HL-60 (cell line): Measurements from ENCODE around the gene ANO9.

Experiments
- DNase-seq, 2 experiments: peaks; one replicate each; pipeline ENCODE4 v3.0.0-alpha.2; 2010 to 2020; ENCODE audit warnings: low read depth in 1 of 2, low spot score in 1 of 2
- H3K27ac ChIP-seq: fragments of 250-450 bp; sonication (Bioruptor Pico); replicated peaks from 2 replicates; pipeline ENCODE4 v1.5.1; 2020; ENCODE audit warnings: mild to moderate bottlenecking, moderate library complexity
- H3K27me3 ChIP-seq: fragments of 250-450 bp; sonication (Bioruptor Pico); 2 replicates; pipeline ENCODE4 v1.5.1; 2021; ENCODE audit warnings: mild to moderate bottlenecking, moderate library complexity; ENCODE audit not compliant: insufficient read depth, poor library complexity, severe bottlenecking
- H3K4me3 ChIP-seq: replicated peaks from 2 replicates; pipeline ENCODE4 v1.5.1; 2011; ENCODE audit warnings: mild to moderate bottlenecking, control low read depth, low read length; ENCODE audit not compliant: insufficient read depth
- GABPA ChIP-seq: IDR thresholded peaks from 2 replicates; pipeline ENCODE4 v1.6.1; 2012; ENCODE audit warnings: low read depth
- POLR2AphosphoS5 ChIP-seq: IDR thresholded peaks from 2 replicates; pipeline ENCODE4 v1.6.1; 2012; ENCODE audit warnings: low read depth
- SPI1 ChIP-seq: IDR thresholded peaks from 2 replicates; pipeline ENCODE4 v1.6.1; 2012; ENCODE audit warnings: low read depth, mild to moderate bottlenecking, borderline replicate concordance
- TF ChIP-seq, protein P1 (sequence below): IDR thresholded peaks from 2 replicates; pipeline ENCODE4 v1.6.1; 2012; ENCODE audit warnings: low read depth; ENCODE audit not compliant: insufficient replicate concordance
- TF ChIP-seq, protein P2 (sequence below): IDR thresholded peaks from one replicate; pipeline ENCODE4 v1.5.1; 2011; ENCODE audit warnings: low read length, control low read depth, inconsistent platforms; ENCODE audit not compliant: insufficient read depth

ANO9 gene

DNA sequence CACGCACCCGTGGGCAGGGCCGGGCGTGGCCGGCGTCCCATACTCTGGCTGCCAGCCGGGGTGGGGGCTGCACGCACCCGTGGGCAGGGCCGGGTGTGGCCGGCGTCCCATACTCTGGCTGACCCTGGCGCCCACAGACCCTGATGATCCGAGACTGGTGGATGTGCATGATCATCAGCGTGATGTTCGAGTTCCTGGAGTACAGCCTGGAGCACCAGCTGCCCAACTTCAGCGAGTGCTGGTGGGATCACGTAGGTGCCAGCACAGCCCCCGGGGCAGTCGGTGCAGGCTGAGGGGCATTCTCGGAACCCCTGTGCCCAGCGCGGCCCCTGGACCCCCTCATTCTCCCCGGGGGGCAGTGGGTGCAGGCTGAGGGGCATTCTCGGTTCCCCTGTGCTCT is 46.3 kb upstream of the ANO9 start:
- Histone ChIP-seq H3K27me3 (no peaks in the 10 kb centered on the region), H3K27ac (no peak overlapping the region), H3K4me3 (no peak overlapping the region)
- TF ChIP-seq POLR2AphosphoS5 (no peak), SPI1 (no peak), GABPA (no peak)
- TF ChIP-seq, protein P1, sequence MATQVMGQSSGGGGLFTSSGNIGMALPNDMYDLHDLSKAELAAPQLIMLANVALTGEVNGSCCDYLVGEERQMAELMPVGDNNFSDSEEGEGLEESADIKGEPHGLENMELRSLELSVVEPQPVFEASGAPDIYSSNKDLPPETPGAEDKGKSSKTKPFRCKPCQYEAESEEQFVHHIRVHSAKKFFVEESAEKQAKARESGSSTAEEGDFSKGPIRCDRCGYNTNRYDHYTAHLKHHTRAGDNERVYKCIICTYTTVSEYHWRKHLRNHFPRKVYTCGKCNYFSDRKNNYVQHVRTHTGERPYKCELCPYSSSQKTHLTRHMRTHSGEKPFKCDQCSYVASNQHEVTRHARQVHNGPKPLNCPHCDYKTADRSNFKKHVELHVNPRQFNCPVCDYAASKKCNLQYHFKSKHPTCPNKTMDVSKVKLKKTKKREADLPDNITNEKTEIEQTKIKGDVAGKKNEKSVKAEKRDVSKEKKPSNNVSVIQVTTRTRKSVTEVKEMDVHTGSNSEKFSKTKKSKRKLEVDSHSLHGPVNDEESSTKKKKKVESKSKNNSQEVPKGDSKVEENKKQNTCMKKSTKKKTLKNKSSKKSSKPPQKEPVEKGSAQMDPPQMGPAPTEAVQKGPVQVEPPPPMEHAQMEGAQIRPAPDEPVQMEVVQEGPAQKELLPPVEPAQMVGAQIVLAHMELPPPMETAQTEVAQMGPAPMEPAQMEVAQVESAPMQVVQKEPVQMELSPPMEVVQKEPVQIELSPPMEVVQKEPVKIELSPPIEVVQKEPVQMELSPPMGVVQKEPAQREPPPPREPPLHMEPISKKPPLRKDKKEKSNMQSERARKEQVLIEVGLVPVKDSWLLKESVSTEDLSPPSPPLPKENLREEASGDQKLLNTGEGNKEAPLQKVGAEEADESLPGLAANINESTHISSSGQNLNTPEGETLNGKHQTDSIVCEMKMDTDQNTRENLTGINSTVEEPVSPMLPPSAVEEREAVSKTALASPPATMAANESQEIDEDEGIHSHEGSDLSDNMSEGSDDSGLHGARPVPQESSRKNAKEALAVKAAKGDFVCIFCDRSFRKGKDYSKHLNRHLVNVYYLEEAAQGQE, result no peak
- TF ChIP-seq, protein P2, sequence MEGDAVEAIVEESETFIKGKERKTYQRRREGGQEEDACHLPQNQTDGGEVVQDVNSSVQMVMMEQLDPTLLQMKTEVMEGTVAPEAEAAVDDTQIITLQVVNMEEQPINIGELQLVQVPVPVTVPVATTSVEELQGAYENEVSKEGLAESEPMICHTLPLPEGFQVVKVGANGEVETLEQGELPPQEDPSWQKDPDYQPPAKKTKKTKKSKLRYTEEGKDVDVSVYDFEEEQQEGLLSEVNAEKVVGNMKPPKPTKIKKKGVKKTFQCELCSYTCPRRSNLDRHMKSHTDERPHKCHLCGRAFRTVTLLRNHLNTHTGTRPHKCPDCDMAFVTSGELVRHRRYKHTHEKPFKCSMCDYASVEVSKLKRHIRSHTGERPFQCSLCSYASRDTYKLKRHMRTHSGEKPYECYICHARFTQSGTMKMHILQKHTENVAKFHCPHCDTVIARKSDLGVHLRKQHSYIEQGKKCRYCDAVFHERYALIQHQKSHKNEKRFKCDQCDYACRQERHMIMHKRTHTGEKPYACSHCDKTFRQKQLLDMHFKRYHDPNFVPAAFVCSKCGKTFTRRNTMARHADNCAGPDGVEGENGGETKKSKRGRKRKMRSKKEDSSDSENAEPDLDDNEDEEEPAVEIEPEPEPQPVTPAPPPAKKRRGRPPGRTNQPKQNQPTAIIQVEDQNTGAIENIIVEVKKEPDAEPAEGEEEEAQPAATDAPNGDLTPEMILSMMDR, result no peak
- DNase-seq, result no peak

DNA sequence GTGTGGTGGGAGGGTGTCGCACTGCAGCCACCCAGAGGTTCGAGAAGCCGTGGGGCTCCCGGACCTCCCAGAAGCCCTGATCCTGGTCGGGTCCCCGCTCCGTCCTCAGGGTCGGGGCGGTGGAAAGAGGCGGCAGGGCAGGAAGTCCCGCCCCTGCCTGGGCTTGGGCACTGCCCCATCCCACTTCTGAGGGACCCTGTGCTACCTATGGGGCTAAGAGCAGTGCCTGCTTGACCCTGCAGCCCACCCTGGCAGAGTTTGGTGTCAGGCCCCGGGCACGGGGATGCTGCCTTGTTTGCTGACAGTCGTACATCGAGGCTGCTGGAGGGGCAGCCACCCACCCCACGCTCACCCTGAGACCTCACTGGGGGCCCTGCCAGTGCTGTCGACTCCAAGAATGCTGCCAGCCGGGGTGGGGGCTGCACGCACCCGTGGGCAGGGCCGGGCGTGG is 45.8 kb upstream of the ANO9 start:
- TF ChIP-seq, protein P2, result no peak
- TF ChIP-seq, protein P1, result no peak
- no peak for TF ChIP-seq POLR2AphosphoS5
- no peak for TF ChIP-seq SPI1
- TF ChIP-seq GABPA, result no peak
- Histone ChIP-seq H3K27me3 (no peaks in the 10 kb centered on the region), H3K4me3 (no peak overlapping the region), H3K27ac (no peak overlapping the region)
- no peak for DNase-seq

DNA sequence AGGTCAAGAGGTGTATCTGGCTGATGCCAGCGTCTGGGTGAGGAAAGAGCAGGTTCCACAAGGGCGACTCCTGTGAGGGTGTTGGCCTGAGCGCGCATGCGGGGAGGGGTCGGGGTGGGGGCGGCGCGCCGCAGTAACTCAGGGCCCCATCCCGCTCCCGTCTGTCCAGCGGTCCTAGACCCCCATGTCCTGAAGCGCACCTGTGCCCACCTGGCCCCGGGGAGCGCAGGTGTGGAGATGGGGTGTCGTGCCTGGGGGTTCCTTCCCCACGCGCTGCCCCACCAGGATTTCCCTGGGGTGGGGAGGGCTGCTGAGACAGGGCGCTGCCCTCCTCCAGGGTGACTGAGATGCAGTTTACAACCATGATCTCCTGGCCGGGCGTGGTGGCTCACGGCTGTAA is 44.4 kb upstream of the ANO9 start:
- TF ChIP-seq POLR2AphosphoS5 (no peak), GABPA (no peak)
- TF ChIP-seq, protein P2, result no peak
- DNase-seq, result no peak
- H3K27me3 ChIP-seq, result no peaks in the 10 kb centered on the region
- H3K4me3 ChIP-seq, result no peak overlapping the region
- H3K27ac ChIP-seq, result no peak overlapping the region

DNA sequence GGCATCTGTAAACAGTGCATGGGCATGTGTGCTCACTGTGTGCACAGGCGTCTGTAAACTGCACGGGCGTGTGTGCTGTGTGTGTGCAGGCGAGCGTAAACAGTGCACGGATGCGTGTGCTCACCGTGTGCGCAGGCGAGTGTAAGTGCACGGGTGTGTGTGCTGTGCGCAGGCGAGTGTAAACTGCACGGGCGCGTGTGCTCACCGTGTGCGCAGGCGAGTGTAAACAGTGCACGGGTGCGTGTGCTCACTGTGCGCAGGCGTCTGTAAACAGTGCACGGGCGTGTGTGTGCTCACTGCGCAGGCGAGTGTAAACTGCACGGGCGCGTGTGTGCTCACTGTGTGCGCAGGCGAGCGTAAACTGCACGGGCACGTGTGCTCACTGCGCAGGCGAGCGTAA is 42.8 kb upstream of the ANO9 start:
- TF ChIP-seq SPI1 (no peak), GABPA (no peak), POLR2AphosphoS5 (no peak)
- TF ChIP-seq, protein P2, result no peak
- TF ChIP-seq, protein P1, result no peak
- Histone ChIP-seq H3K27ac (no peak overlapping the region), H3K4me3 (no peak overlapping the region), H3K27me3 (no peaks in the 10 kb centered on the region)
- DNase-seq, result no peak
